GM21619 (cell line): ENCODE results near the gene RALGAPB.

Source experiments
- ATAC-seq: cut with Tn5 transposase; IDR thresholded peaks from one replicate; pipeline ENCODE4 v1.9.1; 2021; ENCODE audit not compliant: unreplicated experiment

Gene RALGAPB

DNA sequence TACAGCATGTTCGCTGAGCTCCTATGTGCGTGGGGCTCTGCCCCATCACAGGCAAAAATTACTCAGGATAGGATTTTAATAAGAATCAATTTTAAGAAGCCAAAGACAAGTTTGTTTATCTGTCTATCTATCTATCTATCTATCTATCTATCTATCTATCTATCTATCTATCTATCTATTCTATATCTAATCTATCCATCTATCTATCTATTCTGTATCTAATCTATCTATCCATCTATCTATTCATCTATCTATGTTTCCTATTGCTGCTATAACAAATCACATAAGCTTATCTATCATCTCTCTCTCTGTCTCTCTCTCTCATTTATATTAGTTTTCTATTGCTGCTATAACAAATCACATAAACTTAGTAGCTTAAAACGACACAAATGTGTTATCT lies 130.6 kb downstream of the RALGAPB start:
- no peak for ATAC-seq

DNA sequence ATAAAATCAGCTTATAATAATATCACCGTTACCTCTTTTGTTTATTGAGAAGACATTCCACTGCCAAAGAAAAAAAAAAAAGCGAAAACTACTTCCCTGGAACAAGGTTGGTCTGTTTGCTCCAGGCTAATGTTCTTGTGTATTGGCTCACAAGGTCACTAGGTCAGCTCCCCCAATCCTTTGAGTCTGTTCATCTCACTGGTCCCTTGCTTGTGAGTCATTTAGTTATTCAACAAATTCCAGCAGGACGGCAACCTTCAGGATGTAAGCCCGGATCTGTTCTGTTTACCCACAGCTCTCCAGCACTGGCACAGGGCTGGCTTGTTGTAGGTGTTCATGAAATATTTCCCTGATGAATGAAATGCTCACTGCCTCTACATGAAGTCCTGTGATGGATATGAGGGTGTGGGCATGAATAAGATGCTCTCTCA lies 132.2 kb downstream of the RALGAPB start:
- no peak for ATAC-seq

DNA sequence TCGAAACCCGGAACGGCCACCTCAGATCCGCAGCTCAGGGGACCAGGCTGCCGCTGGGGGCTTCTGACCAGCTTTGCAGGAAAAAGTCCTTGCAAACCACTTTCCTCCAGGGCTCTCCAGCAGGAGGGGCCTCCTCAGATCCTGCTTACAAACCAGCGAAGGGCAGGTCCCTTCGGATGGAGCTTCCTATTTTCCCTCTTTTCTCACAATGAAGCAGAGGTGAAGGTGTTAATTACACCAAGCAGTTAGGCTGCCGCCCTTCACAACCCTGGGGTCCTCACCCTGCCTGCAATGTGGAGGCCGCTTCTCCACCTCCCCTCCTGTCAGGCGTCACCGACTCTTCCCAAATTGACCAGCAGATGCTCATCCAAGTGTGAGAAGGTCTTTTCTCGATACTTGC lies 134.7 kb downstream of the RALGAPB start:
- ATAC-seq, result no peak

DNA sequence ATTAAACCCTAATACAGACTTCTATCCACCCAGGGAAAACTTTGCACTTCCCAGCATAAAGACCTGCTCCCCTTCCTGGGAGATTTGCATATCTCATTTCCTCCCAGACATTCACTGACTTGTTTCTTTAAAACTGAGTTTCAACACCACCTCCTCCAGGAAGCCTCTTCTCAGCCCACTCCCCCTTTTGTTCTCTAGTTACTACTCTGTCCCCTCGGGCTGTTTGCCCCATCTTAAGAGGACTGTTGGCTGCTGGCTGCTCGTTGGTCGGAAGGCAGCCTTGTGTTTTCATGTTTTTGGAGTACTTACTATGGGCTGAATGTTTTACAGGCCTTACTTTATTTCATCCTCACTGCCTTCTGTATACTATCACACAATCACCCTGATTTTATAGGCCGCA lies 135.5 kb downstream of the RALGAPB start:
- no peak for ATAC-seq

DNA sequence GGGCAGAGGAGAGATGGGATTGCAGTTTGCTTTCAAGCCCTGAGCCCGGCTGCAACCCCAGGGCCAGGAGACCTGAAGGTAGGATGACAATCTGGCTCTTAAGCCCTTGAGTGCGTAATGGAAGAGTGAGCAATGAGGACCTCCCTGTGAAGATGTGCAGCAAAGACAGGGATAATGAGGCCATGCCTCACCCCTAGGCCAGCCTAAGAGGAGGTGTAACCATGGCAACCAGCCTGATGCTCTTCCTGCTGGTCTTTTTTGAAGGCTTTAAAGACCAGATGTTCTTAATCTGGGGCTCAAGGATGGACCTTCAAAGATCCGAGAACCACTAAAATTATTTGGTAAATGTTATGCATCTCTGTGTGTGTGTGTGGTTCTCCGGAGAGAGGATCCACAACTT lies 137.2 kb downstream of the RALGAPB start:
- no peak for ATAC-seq

DNA sequence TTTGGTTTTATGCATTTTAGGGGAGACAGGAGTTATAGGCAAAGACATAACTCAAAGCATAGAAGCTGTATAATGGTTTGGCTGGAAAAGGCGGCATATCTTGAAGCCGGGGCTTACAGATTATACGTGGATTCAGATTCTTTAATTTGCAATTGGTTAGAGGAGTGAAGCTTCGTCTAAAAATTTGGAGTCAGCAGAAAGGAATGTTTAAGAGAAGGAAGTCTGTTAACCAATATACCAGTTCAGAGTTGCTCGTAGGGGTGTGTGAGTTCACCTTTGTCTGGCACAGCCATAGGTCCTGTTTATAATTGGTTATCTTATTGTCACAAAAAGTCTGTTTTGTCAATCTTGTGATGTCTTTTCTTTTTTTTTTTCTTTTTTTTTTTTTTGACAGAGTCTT lies 137.9 kb downstream of the RALGAPB start:
- ATAC-seq, result no peak

DNA sequence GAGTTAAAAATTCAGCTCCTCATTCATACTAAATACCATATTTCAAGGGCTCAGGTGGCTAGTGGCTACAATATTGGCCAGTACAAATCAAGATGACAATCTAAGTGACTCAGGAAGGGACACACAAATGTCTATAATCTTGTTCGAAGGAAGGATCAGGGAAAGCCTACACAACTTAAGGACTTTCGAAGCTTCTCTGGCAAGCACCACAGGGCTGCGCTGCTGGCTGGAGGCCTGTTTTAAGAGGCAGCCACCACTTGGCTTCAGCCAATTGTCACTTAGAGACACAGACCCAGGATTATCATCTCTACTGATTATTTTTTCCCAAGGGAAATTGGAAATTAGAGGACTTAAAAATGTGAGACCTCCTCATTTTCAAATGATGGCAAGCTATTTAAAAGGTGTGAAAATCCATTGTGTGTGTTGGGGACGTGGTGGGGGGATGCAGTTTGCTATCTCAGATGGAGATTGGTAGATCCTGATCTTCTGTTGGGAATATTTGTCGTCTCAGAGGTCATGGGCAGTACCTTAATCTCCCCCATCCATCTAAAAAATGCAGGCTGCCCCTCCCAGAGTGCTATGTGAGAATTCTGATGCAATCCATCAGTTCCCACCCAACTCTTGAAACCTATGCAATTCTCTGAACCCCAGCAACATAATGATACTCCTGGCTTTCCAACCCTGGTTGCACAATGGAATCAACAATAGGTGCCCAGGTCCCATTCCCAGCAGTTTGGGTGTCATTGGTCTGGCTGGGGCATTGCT lies 140.3 kb downstream of the RALGAPB start:
- no peak for ATAC-seq

DNA sequence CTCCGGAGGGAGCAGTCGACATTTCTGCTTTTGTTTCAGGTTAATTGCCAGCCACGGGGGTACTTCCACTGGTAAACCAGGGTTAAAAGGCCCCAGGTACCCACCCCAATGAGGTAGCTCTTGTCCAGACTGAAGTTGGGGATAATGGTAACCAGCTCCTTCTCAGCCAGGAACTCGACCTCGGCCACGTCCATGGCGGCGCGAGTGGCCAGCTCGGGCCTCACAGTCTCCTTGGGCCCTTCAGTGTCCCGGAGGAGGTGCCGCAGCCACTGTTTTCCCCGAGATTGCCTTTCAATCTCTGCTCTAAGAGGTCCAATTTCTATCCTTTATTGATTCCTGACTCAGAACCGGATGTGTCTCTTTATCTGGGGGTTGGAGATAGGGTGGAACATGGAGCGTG lies 142.6 kb downstream of the RALGAPB start:
- no peak for ATAC-seq

DNA sequence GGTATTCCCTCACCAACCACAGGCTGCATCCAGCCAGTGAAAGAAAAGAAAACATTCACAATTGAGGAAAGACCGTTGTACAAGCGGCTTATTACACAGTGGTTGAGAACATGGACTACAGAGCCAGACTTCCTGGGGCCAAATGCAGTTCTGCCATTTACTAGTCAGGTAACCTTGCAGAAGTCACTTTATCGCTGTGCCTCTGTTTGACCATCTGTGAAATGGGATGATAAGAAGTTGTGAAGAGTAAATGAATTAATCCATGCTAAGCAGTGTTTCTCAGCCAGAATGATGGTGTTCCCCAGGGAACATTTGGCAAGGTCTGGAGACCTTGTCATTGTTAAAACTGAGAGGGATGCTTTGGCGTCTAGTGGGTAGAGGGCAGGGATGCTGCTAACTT lies 143.8 kb downstream of the RALGAPB start:
- ATAC-seq, result no peak

DNA sequence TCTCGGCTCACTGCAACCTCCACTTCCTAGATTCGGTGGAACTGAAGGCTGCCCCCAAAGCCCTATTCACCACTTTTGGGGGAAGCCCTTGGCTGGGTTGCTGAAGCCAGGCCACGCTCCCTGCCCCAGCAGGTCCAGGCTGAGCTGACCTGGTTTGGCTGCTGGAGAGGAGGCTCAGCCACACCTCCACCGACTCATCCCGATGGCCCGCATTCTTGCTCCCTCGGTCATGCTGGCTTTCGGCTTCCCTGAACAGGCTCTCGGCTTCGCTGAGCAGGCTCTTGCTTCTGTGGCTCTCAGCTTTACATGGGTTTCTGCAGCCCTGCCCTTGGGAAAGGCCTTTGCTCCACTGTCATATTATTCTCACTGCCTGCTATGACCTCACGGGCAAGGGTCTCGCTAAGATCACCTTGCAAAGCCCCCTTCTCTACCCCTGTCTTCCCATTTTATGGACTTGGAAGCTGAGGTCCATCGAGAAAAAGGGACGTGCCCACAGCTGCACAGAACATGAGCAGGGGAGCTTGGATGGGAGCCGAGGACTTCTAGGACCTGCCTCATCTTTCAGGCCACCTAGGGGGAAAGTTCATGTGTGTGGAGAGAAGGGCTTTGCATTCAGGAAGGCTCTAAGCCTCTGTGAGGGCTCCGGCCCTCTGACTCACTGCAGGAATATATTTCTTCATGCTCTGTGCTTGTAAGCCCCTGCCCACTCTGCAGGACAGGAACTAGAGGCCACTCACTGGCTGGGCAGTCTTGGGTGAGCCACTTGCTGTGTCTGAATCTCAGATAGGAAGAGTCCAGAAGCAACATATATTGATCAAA lies 144.6 kb downstream of the RALGAPB start:
- ATAC-seq, result no peak

DNA sequence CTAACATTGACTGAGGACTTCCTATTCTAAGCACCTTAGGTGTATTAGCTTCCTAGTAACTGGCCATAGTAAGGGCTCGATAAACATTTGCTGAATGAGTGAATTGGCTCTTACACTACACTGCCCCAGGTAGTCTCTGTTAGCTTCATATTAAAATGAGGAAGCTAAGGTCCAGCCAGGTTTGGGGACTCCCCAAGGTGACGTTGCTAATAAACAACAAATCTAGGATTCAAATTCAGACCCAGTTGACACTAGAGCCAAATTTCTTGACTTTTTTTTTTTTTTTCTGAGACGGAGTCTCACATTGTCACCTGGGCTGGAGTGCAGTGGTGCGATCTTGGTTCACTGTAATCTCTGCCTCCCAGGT lies 145.2 kb downstream of the RALGAPB start:
- ATAC-seq, result no peak

DNA sequence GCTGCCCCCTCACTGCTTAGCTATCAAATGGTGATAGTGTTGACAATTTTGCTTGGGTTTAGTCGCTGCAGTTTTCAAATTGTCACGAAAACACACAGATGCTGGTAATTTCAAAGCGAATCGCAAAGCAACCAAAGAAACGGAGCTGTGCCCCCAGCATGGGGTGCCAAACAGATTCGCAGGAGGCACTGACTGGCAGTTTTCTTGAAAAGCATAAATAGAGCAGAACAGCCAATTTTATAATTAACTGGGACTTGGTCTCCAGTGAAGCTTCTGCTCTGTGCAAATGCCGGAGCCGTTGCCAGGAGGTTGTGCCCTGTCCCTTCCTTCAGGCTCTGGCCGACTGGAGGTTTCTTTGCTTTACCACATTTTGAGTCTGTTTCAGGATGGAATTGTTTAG lies 147.8 kb downstream of the RALGAPB start:
- no peak for ATAC-seq

DNA sequence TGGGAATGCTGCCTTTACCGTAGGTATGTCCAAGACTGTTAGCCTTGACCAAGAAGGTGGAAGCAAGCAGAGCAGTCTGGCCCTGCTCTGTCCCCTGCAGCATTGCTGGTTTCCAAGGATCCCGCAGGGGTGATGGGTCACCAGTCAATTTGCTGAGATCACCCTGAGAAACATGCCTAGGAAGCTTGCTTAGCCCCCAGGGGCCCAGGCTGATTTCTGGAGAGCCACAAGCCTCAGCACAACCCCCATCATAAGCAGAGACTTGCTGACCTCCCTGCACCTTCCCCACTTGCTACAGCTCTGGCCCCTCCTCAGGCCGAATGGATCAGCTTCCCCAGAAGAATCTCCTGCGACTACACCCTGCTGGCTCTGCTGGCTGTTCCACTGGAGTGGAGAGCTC lies 150.4 kb downstream of the RALGAPB start:
- no peak for ATAC-seq

DNA sequence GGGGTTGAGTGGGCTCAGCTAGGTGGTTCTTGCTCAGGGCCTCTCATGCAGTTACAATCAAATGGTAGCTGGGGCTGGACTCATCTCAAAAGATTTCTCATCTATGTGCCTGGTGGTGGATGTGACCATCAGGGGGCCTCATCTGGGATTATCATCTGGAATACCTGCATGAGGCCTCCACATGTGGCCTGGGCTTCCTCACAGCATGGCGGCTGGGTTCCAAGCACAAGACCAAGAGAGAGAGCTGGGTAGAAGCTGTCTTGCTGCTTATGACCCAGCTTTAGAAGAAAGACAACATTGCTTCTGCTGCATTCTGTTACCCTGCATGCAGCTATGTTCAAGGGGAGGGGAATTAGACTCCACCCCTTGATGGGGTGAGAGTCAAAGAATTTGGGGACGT lies 151.4 kb downstream of the RALGAPB start:
- ATAC-seq, result no peak

DNA sequence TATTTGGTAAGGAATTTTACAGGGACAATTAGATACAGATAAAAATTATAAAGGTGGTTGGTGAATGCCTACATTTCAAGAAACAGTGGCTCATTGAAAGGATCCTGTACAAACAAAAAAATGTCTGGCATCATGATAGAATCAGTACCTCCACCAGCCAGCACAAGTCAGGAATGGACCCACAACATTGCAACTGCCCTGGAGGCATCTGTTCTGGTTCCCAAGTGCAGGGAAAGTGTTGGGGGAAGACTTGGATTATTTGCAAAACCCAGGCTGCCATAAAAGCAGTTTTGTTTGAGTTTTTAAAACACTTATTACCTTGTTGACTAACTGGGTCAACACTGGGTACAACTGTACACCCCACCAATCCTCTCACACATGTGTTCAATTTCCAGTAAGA lies 153.3 kb downstream of the RALGAPB start:
- ATAC-seq, result no peak

DNA sequence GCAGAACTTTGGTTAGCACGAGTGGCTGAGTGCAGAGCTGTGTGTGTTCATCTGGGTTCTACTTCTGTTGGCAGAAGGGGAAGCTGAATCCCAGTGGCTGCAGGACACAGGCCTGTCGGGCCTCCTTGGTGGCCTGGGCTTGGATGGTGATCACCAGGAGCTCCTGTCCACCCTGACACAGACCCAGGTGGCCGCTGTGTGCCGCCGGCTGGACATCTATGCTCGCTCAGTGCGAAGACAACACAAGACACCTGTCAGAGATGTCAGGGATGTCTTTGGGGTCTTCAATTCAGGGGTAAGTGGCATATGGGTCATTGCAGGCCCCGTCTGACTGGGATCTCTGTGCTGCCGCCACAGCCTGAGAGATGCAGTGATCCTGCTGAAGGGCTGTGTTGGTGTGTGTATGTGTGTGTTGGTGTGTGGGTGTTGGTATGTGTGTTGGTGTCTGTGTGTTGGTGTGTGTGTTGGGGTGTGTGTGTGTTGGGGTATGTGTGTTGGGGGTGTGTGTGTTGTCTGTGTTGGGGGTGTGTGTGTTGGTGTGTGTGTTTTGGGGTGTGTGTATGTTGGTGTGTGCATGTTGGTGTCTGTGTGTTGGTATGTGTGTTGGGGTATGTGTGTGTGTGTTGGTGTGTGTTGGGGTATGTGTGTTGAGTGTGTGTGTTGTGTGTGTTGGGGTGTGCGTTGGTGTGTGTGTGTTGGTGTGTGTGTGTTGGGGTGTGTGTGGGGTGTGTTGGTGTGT lies 154.4 kb downstream of the RALGAPB start:
- ATAC-seq, result no peak
